ENCODE measurements around the gene SF3B3.

DNA sequence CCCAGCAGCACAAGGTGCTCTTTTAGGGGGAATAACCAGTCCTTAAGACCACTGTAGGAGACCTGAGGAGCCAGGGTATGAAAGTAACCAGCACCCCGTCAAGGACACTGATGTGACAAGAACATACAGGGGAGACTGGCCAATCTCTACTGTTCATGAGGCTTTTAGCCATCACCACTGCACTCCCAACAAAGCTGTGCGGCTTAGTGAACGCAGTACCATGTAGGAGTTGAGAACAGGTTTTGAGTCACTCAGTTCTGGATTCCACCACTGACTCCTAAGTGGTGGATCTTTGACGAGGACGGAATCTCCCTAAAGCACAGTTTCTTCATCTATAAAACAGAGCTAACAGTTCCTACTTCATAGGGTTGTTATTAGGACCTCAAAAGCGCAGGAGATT lies 27.1 kb upstream of the SF3B3 start:
- TF ChIP-seq CTCF (IDR thresholded peaks at IDR 0.05) (no peak), EZH2 (IDR thresholded peaks at IDR 0.05; ENCODE audit: borderline replicate concordance, insufficient read depth, low read depth, low read length, poor library complexity, severe bottlenecking) (no peak)
